Keratinocyte (primary cell): Measurements from ENCODE around the gene ATP2B2.

Source experiments
- CTCF ChIP-seq, 3 experiments: IDR thresholded peaks in 1 of 3; conservative IDR thresholded peaks in 1 of 3; optimal IDR thresholded peaks in 1 of 3; 2 replicates in 2 of 3; 3 replicates in 1 of 3; pipeline versions ENCODE3 to v1.5.1; 2011; ENCODE audit warnings: low read length in 3 of 3, mild to moderate bottlenecking in 3 of 3, moderate library complexity in 2 of 3, control low read depth in 1 of 3, inconsistent platforms in 1 of 3; ENCODE audit not compliant: insufficient read depth in 2 of 3; ENCODE audit errors: extremely low read depth in 1 of 3
- EZH2 ChIP-seq: IDR thresholded peaks from one replicate; pipeline ENCODE4 v1.6.1; 2012; ENCODE audit warnings: inconsistent platforms, mild to moderate bottlenecking, low read length, moderate library complexity

DNA sequence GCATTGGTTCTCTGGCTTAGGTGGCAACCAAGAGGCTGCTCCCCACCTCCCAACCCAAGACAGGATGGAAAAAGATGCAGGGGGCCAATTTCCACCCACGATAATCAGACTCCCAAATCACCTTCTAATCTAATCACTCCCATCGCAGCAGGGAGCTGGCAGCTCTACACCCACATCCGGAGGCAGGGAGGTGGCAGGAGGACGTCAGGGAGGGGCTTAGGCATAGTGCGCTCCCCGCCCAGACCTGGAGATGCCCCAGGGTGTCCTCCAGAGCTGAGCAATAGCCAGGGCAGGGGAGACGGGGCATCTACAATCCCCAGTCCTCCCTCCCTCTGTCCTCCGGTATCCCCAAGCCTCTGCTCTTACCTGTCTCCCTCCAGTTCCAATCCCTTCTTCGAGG, 114.0 kb downstream of the ATP2B2 start:
- TF ChIP-seq CTCF (optimal IDR thresholded peaks at IDR 0.05 in 1 of 3, IDR thresholded peaks at IDR 0.05 in 1 of 3, conservative IDR thresholded peaks at IDR 0.05 in 1 of 3; ENCODE audit: extremely low read depth in 1 of 3, insufficient read depth in 2 of 3, low read length in 3 of 3) (no peak), EZH2 (no peak)
